K562 (cell line): ENCODE measurements around the gene CNGA3. TPM values are rescaled to one million over a fixed set of nuclear protein-coding genes. Genes with fewer than 3 reads are reported as not detected.
A peak's percentile ranks its signal among the peaks of the same experiment; 100 is the strongest.

ENCODE experiments used
- BRCA1 ChIP-seq, 2 experiments: fragments of 450-650 bp in 1 of 2; sonication (generic) in 1 of 2; formaldehyde crosslinking in 1 of 2; IDR thresholded peaks; 2 replicates each; pipeline versions ENCODE4 v1.5.0 to v1.6.1; 2017 to 2020; ENCODE audit warnings: mild to moderate bottlenecking in 1 of 2, missing genetic modification reagents in 1 of 2
- HDAC2 ChIP-seq: fragments of 450-650 bp; IDR thresholded peaks from 2 replicates; pipeline ENCODE4 v1.6.1; 2016; ENCODE audit warnings: mild to moderate bottlenecking
- POLR2G ChIP-seq: fragments of 200-400 bp; formaldehyde crosslinking; IDR thresholded peaks from 2 replicates; pipeline ENCODE4 v1.6.1; 2017; ENCODE audit warnings: low read depth, mild to moderate bottlenecking, antibody characterized with exemption, low read length, moderate library complexity
- RFX5 ChIP-seq: IDR thresholded peaks from 2 replicates; pipeline ENCODE4 v1.6.1; 2011; ENCODE audit warnings: low read depth, mild to moderate bottlenecking, improper control_type of control experiment, low read length
- SMAD1 ChIP-seq: fragments of 150-350 bp; IDR thresholded peaks from 2 replicates; pipeline ENCODE4 v1.6.1; 2014; ENCODE audit warnings: low read length, low read depth; ENCODE audit not compliant: partially characterized antibody
- TCF3 ChIP-seq: sonication (generic); formaldehyde crosslinking; IDR thresholded peaks from 2 replicates; pipeline ENCODE4 v1.4.0; 2020; ENCODE audit warnings: mild to moderate bottlenecking, missing genetic modification reagents
- ZNF175 ChIP-seq: fragments of 200-800 bp; sonication (Bioruptor generic); IDR thresholded peaks from 2 replicates; pipeline ENCODE4 v1.6.1; 2016; ENCODE audit warnings: low read depth, mild to moderate bottlenecking, missing genetic modification characterization, missing compliant biosample characterization
- ZNF282 ChIP-seq: sonication (generic); formaldehyde crosslinking; IDR thresholded peaks from 2 replicates; pipeline ENCODE4 v1.8.1; 2023; ENCODE audit warnings: missing genetic modification reagents
- polyA plus RNA-seq, 8 experiments: library from polyadenylated mRNA; depleted of rRNA in 4 of 8; stranded (reverse) in 5 of 8; unstranded in 3 of 8; fragments of >200 nt; fragmentation: Nextera tagmentation in 2 of 8; fragmentation: Illumina TruSeq in 1 of 8; extraction: Ambion mirVana in 2 of 8; extraction: Trizol in 1 of 8; gene quantifications; 2 replicates each; pipeline versions ENCODE4 v1.2.1 to v1.2.3, GENCODE V29; 2011 to 2014; ENCODE audit warnings: inconsistent platforms in 1 of 8, missing spikeins in 1 of 8
- total RNA-seq, 7 experiments: library from RNA; depleted of rRNA in 6 of 7; stranded (reverse); fragments of >200 nt in 6 of 7; fragmentation: Illumina TruSeq in 2 of 7; extraction: Trizol in 2 of 7; gene quantifications; 2 replicates each; pipeline versions ENCODE4 v1.2.1 to v1.2.3, GENCODE V29; 2011 to 2021; ENCODE audit warnings: low replicate concordance in 1 of 7
- TF ChIP-seq, protein P1 (sequence below): fragments of 250-450 bp; sonication (Bioruptor Pico); IDR thresholded peaks from 2 replicates; pipeline ENCODE4 v1.4.0; 2020
- TF ChIP-seq, protein P2 (sequence below): fragments of 200-800 bp; sonication (Bioruptor generic); IDR thresholded peaks from 2 replicates; pipeline ENCODE4 v1.6.1; 2016; ENCODE audit warnings: missing genetic modification characterization, missing compliant biosample characterization
- TF ChIP-seq, protein P3 (sequence below): fragments of 250-450 bp; sonication (Bioruptor Pico); IDR thresholded peaks from 2 replicates; pipeline ENCODE4 v1.5.0; 2020; ENCODE audit warnings: mild to moderate bottlenecking, borderline replicate concordance

Gene CNGA3
- total and polyA plus RNA-seq, 9 of the 15 experiments (the other 6 are each of a cell fraction or from before 2014, with no cell fraction given) = not detected

DNA sequence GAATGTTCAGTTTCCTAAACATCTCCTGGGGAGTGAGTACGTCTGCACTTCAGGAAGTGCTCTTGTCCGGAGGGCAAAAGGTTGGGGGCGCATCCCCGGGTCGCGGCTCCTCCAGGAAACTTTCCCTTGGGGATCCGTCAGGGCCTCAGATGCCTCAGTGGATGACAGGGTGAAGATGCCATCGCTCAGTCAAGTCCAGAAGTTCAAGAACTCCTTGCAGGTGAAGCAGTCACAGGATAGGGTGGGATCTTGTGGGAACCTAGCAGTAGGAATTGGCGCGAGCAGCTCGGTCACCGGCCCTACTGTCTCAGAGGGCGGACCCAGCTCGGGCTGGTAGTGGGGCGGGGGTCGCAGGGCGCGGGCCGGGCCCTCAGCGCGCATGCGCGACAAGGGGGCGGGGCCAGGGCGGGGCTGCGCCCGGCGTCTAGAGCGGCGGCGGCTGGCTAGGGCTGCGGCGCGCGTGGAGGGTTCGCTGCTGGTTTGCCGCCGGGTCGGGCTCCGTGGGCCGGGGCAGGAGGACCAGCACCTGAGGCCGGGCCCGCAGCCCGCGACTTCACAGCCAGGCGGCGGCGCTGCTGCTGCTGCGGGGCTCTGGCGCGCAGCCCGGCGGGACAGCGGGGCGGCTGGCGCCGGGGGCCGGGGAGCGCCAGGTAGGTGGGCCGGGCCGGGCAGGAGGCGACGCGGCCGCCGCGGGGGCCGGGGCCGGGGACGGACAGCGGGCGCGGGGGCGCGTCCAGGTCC is 98.3 kb downstream of the CNGA3 start, which contains the start of gene INPP4A (continued):
- no peak for TF ChIP-seq ZNF175
- TF ChIP-seq, protein P1, sequence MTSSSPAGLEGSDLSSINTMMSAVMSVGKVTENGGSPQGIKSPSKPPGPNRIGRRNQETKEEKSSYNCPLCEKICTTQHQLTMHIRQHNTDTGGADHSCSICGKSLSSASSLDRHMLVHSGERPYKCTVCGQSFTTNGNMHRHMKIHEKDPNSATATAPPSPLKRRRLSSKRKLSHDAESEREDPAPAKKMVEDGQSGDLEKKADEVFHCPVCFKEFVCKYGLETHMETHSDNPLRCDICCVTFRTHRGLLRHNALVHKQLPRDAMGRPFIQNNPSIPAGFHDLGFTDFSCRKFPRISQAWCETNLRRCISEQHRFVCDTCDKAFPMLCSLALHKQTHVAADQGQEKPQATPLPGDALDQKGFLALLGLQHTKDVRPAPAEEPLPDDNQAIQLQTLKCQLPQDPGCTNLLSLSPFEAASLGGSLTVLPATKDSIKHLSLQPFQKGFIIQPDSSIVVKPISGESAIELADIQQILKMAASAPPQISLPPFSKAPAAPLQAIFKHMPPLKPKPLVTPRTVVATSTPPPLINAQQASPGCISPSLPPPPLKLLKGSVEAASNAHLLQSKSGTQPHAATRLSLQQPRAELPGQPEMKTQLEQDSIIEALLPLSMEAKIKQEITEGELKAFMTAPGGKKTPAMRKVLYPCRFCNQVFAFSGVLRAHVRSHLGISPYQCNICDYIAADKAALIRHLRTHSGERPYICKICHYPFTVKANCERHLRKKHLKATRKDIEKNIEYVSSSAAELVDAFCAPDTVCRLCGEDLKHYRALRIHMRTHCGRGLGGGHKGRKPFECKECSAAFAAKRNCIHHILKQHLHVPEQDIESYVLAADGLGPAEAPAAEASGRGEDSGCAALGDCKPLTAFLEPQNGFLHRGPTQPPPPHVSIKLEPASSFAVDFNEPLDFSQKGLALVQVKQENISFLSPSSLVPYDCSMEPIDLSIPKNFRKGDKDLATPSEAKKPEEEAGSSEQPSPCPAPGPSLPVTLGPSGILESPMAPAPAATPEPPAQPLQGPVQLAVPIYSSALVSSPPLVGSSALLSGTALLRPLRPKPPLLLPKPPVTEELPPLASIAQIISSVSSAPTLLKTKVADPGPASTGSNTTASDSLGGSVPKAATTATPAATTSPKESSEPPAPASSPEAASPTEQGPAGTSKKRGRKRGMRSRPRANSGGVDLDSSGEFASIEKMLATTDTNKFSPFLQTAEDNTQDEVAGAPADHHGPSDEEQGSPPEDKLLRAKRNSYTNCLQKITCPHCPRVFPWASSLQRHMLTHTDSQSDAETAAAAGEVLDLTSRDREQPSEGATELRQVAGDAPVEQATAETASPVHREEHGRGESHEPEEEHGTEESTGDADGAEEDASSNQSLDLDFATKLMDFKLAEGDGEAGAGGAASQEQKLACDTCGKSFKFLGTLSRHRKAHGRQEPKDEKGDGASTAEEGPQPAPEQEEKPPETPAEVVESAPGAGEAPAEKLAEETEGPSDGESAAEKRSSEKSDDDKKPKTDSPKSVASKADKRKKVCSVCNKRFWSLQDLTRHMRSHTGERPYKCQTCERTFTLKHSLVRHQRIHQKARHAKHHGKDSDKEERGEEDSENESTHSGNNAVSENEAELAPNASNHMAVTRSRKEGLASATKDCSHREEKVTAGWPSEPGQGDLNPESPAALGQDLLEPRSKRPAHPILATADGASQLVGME (CRISPR knock-in tag) = no peak
- no peak for TF ChIP-seq TCF3 (CRISPR knock-in tag)
- TF ChIP-seq SMAD1 = no peak
- peak; percentile 75 for TF ChIP-seq POLR2G
- TF ChIP-seq BRCA1 (IDR thresholded peaks at IDR 0.05) = no peak
- no peak for TF ChIP-seq BRCA1 (CRISPR knock-in tag; IDR thresholded peaks at IDR 0.05)
- no peak for TF ChIP-seq RFX5
- no peak for TF ChIP-seq ZNF282 (CRISPR knock-in tag)
- no peak for TF ChIP-seq HDAC2
- TF ChIP-seq, protein P2, sequence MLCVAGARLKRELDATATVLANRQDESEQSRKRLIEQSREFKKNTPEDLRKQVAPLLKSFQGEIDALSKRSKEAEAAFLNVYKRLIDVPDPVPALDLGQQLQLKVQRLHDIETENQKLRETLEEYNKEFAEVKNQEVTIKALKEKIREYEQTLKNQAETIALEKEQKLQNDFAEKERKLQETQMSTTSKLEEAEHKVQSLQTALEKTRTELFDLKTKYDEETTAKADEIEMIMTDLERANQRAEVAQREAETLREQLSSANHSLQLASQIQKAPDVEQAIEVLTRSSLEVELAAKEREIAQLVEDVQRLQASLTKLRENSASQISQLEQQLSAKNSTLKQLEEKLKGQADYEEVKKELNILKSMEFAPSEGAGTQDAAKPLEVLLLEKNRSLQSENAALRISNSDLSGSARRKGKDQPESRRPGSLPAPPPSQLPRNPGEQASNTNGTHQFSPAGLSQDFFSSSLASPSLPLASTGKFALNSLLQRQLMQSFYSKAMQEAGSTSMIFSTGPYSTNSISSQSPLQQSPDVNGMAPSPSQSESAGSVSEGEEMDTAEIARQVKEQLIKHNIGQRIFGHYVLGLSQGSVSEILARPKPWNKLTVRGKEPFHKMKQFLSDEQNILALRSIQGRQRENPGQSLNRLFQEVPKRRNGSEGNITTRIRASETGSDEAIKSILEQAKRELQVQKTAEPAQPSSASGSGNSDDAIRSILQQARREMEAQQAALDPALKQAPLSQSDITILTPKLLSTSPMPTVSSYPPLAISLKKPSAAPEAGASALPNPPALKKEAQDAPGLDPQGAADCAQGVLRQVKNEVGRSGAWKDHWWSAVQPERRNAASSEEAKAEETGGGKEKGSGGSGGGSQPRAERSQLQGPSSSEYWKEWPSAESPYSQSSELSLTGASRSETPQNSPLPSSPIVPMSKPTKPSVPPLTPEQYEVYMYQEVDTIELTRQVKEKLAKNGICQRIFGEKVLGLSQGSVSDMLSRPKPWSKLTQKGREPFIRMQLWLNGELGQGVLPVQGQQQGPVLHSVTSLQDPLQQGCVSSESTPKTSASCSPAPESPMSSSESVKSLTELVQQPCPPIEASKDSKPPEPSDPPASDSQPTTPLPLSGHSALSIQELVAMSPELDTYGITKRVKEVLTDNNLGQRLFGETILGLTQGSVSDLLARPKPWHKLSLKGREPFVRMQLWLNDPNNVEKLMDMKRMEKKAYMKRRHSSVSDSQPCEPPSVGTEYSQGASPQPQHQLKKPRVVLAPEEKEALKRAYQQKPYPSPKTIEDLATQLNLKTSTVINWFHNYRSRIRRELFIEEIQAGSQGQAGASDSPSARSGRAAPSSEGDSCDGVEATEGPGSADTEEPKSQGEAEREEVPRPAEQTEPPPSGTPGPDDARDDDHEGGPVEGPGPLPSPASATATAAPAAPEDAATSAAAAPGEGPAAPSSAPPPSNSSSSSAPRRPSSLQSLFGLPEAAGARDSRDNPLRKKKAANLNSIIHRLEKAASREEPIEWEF (CRISPR knock-in tag) = no peak
- TF ChIP-seq, protein P3, sequence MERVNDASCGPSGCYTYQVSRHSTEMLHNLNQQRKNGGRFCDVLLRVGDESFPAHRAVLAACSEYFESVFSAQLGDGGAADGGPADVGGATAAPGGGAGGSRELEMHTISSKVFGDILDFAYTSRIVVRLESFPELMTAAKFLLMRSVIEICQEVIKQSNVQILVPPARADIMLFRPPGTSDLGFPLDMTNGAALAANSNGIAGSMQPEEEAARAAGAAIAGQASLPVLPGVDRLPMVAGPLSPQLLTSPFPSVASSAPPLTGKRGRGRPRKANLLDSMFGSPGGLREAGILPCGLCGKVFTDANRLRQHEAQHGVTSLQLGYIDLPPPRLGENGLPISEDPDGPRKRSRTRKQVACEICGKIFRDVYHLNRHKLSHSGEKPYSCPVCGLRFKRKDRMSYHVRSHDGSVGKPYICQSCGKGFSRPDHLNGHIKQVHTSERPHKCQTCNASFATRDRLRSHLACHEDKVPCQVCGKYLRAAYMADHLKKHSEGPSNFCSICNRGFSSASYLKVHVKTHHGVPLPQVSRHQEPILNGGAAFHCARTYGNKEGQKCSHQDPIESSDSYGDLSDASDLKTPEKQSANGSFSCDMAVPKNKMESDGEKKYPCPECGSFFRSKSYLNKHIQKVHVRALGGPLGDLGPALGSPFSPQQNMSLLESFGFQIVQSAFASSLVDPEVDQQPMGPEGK (CRISPR knock-in tag) = no peak
